Measurements from ENCODE around the gene DCPS. TPM values are rescaled to one million over a fixed set of nuclear protein-coding genes. Genes with fewer than 3 reads are reported as not detected.

Gene DCPS
- total RNA-seq, 1 donor from 2014 or later, result 11.3 TPM

DNA sequence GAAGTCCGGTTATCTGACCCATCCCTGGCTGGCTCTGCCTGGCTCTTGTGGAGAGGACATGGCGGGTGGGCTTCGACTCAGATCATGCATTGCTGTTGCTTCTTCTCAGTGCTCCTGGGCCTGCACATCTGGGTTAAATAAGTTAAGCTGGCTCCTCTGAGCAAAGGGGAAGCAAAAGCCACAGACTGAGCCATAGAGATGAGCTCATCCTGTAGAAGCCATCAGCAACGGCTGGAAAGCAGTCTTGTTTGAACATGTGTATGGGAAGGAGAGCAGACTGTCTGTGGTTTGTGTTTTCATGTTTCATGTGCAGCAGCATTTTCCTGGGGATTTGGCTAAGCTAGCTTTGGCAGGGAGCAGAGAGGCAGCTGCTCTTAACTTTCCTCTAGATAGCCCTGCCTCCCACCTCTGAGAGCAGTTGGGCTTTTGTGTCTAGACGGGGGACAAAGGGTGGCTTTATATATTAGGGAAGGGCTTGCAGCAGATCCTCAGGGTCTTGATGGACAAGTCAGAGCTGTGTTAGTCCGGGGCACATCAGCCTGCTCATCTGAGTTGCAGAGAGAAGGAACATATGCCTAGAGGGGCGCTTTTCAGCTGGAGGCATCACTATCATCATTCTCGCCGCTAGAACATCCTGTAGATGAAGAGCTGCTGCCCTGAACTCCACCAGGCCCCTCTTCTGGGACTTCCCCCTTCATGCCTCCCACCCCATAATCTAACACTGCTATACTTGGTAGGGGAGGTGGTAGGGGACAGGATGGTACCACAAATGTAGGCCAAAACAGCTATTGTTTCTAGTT is 14.9 kb downstream of the DCPS start:
- H4K20me1 ChIP-seq (ENCODE audit: insufficient read depth, low read length), result no peaks in the 10 kb centered on the region
- H3K36me3 Mint-ChIP-seq (ENCODE audit: low read depth, unreplicated experiment), result peaks cover 6% of the 10 kb centered on the region
- peak overlapping the region; percentile 16 for H3K4me3 ChIP-seq (ENCODE audit: insufficient read depth, low read depth, low read length)
- H3K4me3 Mint-ChIP-seq (ENCODE audit: unreplicated experiment), result no peak overlapping the region
- H3K9ac ChIP-seq (ENCODE audit: low read length), result peak overlapping the region; percentile 71
- H2AFZ ChIP-seq (ENCODE audit: low read depth, low read length), result peak overlapping the region; percentile 64
- H3K79me2 ChIP-seq (ENCODE audit: insufficient read depth, low read length), result no peaks in the 10 kb centered on the region
- peaks cover 21% of the 10 kb centered on the region for H3K4me1 ChIP-seq (ENCODE audit: insufficient read depth, low read length)
- peaks cover 6% of the 10 kb centered on the region for H3K9me3 Mint-ChIP-seq (ENCODE audit: unreplicated experiment)
- peaks cover 33% of the 10 kb centered on the region for H3K4me1 Mint-ChIP-seq (ENCODE audit: low read depth, unreplicated experiment)
- TF ChIP-seq EZH2 (IDR thresholded peaks at IDR 0.05; ENCODE audit: insufficient read depth, low read length), result no peak
- TF ChIP-seq, protein P1, sequence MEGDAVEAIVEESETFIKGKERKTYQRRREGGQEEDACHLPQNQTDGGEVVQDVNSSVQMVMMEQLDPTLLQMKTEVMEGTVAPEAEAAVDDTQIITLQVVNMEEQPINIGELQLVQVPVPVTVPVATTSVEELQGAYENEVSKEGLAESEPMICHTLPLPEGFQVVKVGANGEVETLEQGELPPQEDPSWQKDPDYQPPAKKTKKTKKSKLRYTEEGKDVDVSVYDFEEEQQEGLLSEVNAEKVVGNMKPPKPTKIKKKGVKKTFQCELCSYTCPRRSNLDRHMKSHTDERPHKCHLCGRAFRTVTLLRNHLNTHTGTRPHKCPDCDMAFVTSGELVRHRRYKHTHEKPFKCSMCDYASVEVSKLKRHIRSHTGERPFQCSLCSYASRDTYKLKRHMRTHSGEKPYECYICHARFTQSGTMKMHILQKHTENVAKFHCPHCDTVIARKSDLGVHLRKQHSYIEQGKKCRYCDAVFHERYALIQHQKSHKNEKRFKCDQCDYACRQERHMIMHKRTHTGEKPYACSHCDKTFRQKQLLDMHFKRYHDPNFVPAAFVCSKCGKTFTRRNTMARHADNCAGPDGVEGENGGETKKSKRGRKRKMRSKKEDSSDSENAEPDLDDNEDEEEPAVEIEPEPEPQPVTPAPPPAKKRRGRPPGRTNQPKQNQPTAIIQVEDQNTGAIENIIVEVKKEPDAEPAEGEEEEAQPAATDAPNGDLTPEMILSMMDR (IDR thresholded peaks at IDR 0.05; ENCODE audit: insufficient read depth, low read depth, low read length), result no peak
- no peaks in the 10 kb centered on the region for H3K27me3 ChIP-seq (ENCODE audit: insufficient read depth, low read length)
- H3K9me3 ChIP-seq (ENCODE audit: insufficient read depth, low read depth, low read length), result no peaks in the 10 kb centered on the region
- DNase-seq (ENCODE audit: low read depth) (peak; percentile 97), FAIRE-seq (peak; percentile 88)
- peak overlapping the region; percentile 75 for H3K4me2 ChIP-seq (ENCODE audit: low read length)
- H3K27me3 Mint-ChIP-seq (ENCODE audit: low read depth, unreplicated experiment), result no peaks in the 10 kb centered on the region
- peak overlapping the region; percentile 89 for H3K27ac ChIP-seq (ENCODE audit: low read depth, low read length)
- H3K36me3 ChIP-seq (ENCODE audit: insufficient read depth, low read length), result no peaks in the 10 kb centered on the region
- H3K27ac Mint-ChIP-seq (ENCODE audit: unreplicated experiment), result peak overlapping the region; percentile 97

DNA sequence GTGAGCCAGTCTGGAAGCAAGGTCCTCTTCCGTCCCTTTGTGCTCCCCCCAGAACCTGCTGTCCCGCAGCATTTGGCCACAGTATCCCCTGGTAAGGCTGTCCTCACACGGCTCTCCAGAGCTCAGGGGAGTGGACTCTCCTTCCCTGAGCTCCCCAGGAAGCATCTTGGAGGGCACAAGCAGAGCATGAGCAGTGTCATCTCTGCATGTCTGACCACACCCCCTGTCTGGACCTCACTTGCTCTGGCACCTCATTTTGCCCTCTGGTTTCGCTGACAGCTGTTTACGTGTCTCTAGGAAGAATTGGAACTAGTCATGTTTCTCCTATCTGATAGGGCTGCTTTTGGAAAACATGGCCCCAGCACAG is 15.5 kb downstream of the DCPS start:
- Histone ChIP-seq H4K20me1 (ENCODE audit: insufficient read depth, low read length) (no peaks in the 10 kb centered on the region), H3K4me1 (ENCODE audit: insufficient read depth, low read length) (peaks cover 21% of the 10 kb centered on the region), H3K4me2 (ENCODE audit: low read length) (peak overlapping the region; percentile 75), H3K36me3 (ENCODE audit: insufficient read depth, low read length) (no peaks in the 10 kb centered on the region), H2AFZ (ENCODE audit: low read depth, low read length) (no peak overlapping the region), H3K9me3 (ENCODE audit: insufficient read depth, low read depth, low read length) (no peaks in the 10 kb centered on the region), H3K4me3 (ENCODE audit: insufficient read depth, low read depth, low read length) (no peak overlapping the region), H3K79me2 (ENCODE audit: insufficient read depth, low read length) (no peaks in the 10 kb centered on the region), H3K27ac (ENCODE audit: low read depth, low read length) (peak overlapping the region; percentile 89), H3K9ac (ENCODE audit: low read length) (peak overlapping the region; percentile 71), H3K27me3 (ENCODE audit: insufficient read depth, low read length) (no peaks in the 10 kb centered on the region)
- TF ChIP-seq, protein P1 (IDR thresholded peaks at IDR 0.05; ENCODE audit: insufficient read depth, low read depth, low read length), result no peak
- no peak for TF ChIP-seq EZH2 (IDR thresholded peaks at IDR 0.05; ENCODE audit: insufficient read depth, low read length)
- H3K27me3 Mint-ChIP-seq (ENCODE audit: low read depth, unreplicated experiment), result no peaks in the 10 kb centered on the region
- H3K9me3 Mint-ChIP-seq (ENCODE audit: unreplicated experiment), result peaks cover 6% of the 10 kb centered on the region
- FAIRE-seq (no peak), DNase-seq (ENCODE audit: low read depth) (no peak)
- H3K27ac Mint-ChIP-seq (ENCODE audit: unreplicated experiment), result peak overlapping the region; percentile 97
- no peak overlapping the region for H3K4me3 Mint-ChIP-seq (ENCODE audit: unreplicated experiment)
- peaks cover 6% of the 10 kb centered on the region for H3K36me3 Mint-ChIP-seq (ENCODE audit: low read depth, unreplicated experiment)
- peaks cover 33% of the 10 kb centered on the region for H3K4me1 Mint-ChIP-seq (ENCODE audit: low read depth, unreplicated experiment)

DNA sequence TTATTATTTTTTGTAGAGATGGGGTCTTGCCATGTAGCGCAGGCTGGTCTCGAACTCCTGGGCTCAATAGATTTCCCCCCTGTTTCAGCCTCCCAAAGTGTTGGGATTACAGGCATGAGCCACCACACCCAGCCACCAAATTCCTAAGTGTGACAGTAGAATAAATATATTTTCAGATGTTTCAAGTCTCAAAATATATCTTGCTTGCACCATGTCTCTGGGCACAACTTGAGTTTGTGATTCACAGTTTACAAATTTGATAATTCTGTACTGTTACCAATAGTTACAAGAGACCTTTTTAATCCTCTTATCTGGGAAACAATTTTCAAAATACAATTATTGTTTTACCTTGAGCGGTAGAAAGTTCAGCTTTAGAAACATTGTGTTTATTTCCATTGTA is 19.1 kb downstream of the DCPS start:
- Mint-ChIP-seq H3K4me1 (ENCODE audit: low read depth, unreplicated experiment) (peaks cover 20% of the 10 kb centered on the region), H3K27ac (ENCODE audit: unreplicated experiment) (no peak overlapping the region), H3K9me3 (ENCODE audit: unreplicated experiment) (peaks cover 3% of the 10 kb centered on the region), H3K36me3 (ENCODE audit: low read depth, unreplicated experiment) (no peaks in the 10 kb centered on the region), H3K4me3 (ENCODE audit: unreplicated experiment) (no peak overlapping the region), H3K27me3 (ENCODE audit: low read depth, unreplicated experiment) (no peaks in the 10 kb centered on the region)
- no peak overlapping the region for H3K4me3 ChIP-seq (ENCODE audit: insufficient read depth, low read depth, low read length)
- no peaks in the 10 kb centered on the region for H3K9me3 ChIP-seq (ENCODE audit: insufficient read depth, low read depth, low read length)
- DNase-seq (ENCODE audit: low read depth) (no peak), FAIRE-seq (no peak)
- no peak overlapping the region for H2AFZ ChIP-seq (ENCODE audit: low read depth, low read length)
- H3K79me2 ChIP-seq (ENCODE audit: insufficient read depth, low read length), result no peaks in the 10 kb centered on the region
- H3K4me1 ChIP-seq (ENCODE audit: insufficient read depth, low read length), result peaks cover 15% of the 10 kb centered on the region
- TF ChIP-seq, protein P1 (IDR thresholded peaks at IDR 0.05; ENCODE audit: insufficient read depth, low read depth, low read length), result no peak
- TF ChIP-seq EZH2 (IDR thresholded peaks at IDR 0.05; ENCODE audit: insufficient read depth, low read length), result no peak
- H4K20me1 ChIP-seq (ENCODE audit: insufficient read depth, low read length), result no peaks in the 10 kb centered on the region
- H3K36me3 ChIP-seq (ENCODE audit: insufficient read depth, low read length), result no peaks in the 10 kb centered on the region
- H3K4me2 ChIP-seq (ENCODE audit: low read length), result no peak overlapping the region
- no peak overlapping the region for H3K27ac ChIP-seq (ENCODE audit: low read depth, low read length)
- no peaks in the 10 kb centered on the region for H3K27me3 ChIP-seq (ENCODE audit: insufficient read depth, low read length)
- H3K9ac ChIP-seq (ENCODE audit: low read length), result no peak overlapping the region

All from astrocyte (in vitro differentiated cells and primary cell).